H1 (cell line): ENCODE data around the gene CAMTA1. TPM values are rescaled to one million over a fixed set of nuclear protein-coding genes. Genes with fewer than 3 reads are reported as not detected.
A peak's percentile ranks its signal among the peaks of the same experiment; 100 is the strongest.

Experiments used
- CTCF ChIA-PET: fragments of 300-600 bp; sonication (Branson Sonifier 250); formaldehyde crosslinking; loops from one replicate; lab custom pipeline; 2021; ENCODE audit not compliant: partially characterized antibody; lab: Charles Lee
- POLR2A ChIA-PET: fragments of 300-600 bp; sonication (Branson Sonifier 250); formaldehyde crosslinking; loops from one replicate; lab custom pipeline; 2021; ENCODE audit warnings: inconsistent platforms; ENCODE audit not compliant: partially characterized antibody; lab: Charles Lee
- DNase-seq, 2 experiments: peaks; one replicate each; pipeline versions ENCODE4 v3.0.0 to v3.0.0-alpha.2; 2010 to 2022; ENCODE audit warnings: low spot score in 2 of 2, low read depth in 1 of 2, mixed read lengths in 1 of 2
- FAIRE-seq: peaks from 2 replicates; lab custom pipeline; 2011; peaks lifted over from hg19 to GRCh38; lab: Jason Lieb, UNC
- H2AFZ ChIP-seq: 2 replicates; pipeline ENCODE4 v1.8.1; 2012; ENCODE audit warnings: low read length, inconsistent platforms
- H2AK5ac ChIP-seq: 2 replicates; pipeline ENCODE4 v1.6.1; 2013; ENCODE audit warnings: low read depth, low read length
- H2BK120ac ChIP-seq: replicated peaks from 2 replicates; pipeline ENCODE3; 2013; ENCODE audit warnings: low read depth, low read length, inconsistent platforms
- H2BK12ac ChIP-seq: 2 replicates; pipeline ENCODE4 v1.6.1; 2013; ENCODE audit warnings: low read depth, low read length
- H2BK15ac ChIP-seq: 2 replicates; pipeline ENCODE4 v1.6.1; 2013; ENCODE audit warnings: low read length
- H2BK20ac ChIP-seq: 2 replicates; pipeline ENCODE4 v1.6.1; 2013; ENCODE audit warnings: low read length
- H2BK5ac ChIP-seq: 2 replicates; pipeline ENCODE4 v1.6.1; 2013; ENCODE audit warnings: low read depth, low read length
- H3K14ac ChIP-seq: 2 replicates; pipeline ENCODE4 v1.6.1; 2013; ENCODE audit warnings: inconsistent platforms; ENCODE audit not compliant: insufficient read length
- H3K18ac ChIP-seq: 2 replicates; pipeline ENCODE4 v1.6.1; 2013; ENCODE audit warnings: low read length; ENCODE audit errors: extremely low read depth
- H3K23ac ChIP-seq: 2 replicates; pipeline ENCODE4 v1.6.1; 2013; ENCODE audit warnings: inconsistent platforms; ENCODE audit not compliant: insufficient read length
- H3K23me2 ChIP-seq: 2 replicates; pipeline ENCODE4 v1.6.1; 2013; ENCODE audit warnings: low read depth, low read length
- H3K27ac ChIP-seq: 2 replicates; pipeline ENCODE4 v1.6.1; 2011; ENCODE audit warnings: low read depth, low read length, inconsistent platforms
- H3K27me3 ChIP-seq, 4 experiments: replicated peaks in 1 of 4; 1 replicate in 1 of 4; 2 replicates in 3 of 4; pipeline versions ENCODE4 v1.6.1 to v1.8.1; 2011 to 2013; ENCODE audit warnings: low read length in 3 of 4, mild to moderate bottlenecking in 3 of 4, inconsistent platforms in 2 of 4, mixed read lengths in 2 of 4, moderate library complexity in 1 of 4; ENCODE audit not compliant: control insufficient read depth in 3 of 4, insufficient read depth in 3 of 4; ENCODE audit errors: extremely low read depth in 1 of 4
- H3K36me3 ChIP-seq, 4 experiments: 2 replicates each; pipeline versions ENCODE4 v1.6.1 to v1.8.1; 2011 to 2013; ENCODE audit warnings: mild to moderate bottlenecking in 4 of 4, low read length in 3 of 4, moderate library complexity in 2 of 4, control low read depth in 1 of 4, inconsistent platforms in 1 of 4; ENCODE audit not compliant: insufficient read depth in 4 of 4, control insufficient read depth in 2 of 4
- H3K4ac ChIP-seq: replicated peaks from 2 replicates; pipeline ENCODE3; 2013; ENCODE audit warnings: low read length, low read depth, mixed read lengths, inconsistent platforms; ENCODE audit not compliant: insufficient read length
- H3K4me1 ChIP-seq, 4 experiments: replicated peaks in 1 of 4; 1 replicate in 1 of 4; 2 replicates in 3 of 4; pipeline versions ENCODE4 v1.6.1 to v1.8.1; 2011 to 2013; ENCODE audit warnings: low read length in 3 of 4, inconsistent platforms in 2 of 4, mixed read lengths in 1 of 4; ENCODE audit not compliant: insufficient read depth in 4 of 4, control insufficient read depth in 3 of 4
- H3K4me2 ChIP-seq, 2 experiments: 2 replicates each; pipeline versions ENCODE4 v1.6.1 to v1.8.1; 2011 to 2013; ENCODE audit warnings: low read depth in 2 of 2, low read length in 2 of 2, control low read depth in 1 of 2, inconsistent platforms in 1 of 2, mild to moderate bottlenecking in 1 of 2; ENCODE audit not compliant: insufficient read depth in 1 of 2
- H3K4me3 ChIP-seq, 4 experiments: fragments of 200-600, 300-600 bp in 1 of 4; sonication (generic), shearing (Covaris generic), sonication (Bioruptor Twin) in 1 of 4; 2 replicates each; pipeline versions ENCODE4 v1.5.1 to v1.8.1; 2011 to 2016; ENCODE audit warnings: low read length in 4 of 4, low read depth in 3 of 4, control low read depth in 2 of 4, inconsistent platforms in 2 of 4, mild to moderate bottlenecking in 2 of 4, mixed read lengths in 1 of 4, moderate library complexity in 1 of 4; ENCODE audit not compliant: insufficient read depth in 2 of 4; ENCODE audit errors: extremely low read depth in 1 of 4
- H3K56ac ChIP-seq: replicated peaks from 2 replicates; pipeline ENCODE3; 2013; ENCODE audit warnings: low read depth, mild to moderate bottlenecking, mixed read lengths, low read length, inconsistent platforms; ENCODE audit not compliant: insufficient read length
- H3K79me1 ChIP-seq: 2 replicates; pipeline ENCODE4 v1.6.1; 2013; ENCODE audit warnings: low read depth, low read length, control low read depth
- H3K79me2 ChIP-seq, 2 experiments: 2 replicates each; pipeline versions ENCODE4 v1.6.1 to v1.8.1; 2012 to 2013; ENCODE audit warnings: low read length in 2 of 2, mild to moderate bottlenecking in 2 of 2, inconsistent platforms in 1 of 2; ENCODE audit not compliant: insufficient read depth in 2 of 2, control insufficient read depth in 1 of 2
- H3K9ac ChIP-seq, 4 experiments: replicated peaks in 1 of 4; 1 replicate in 1 of 4; 2 replicates in 3 of 4; pipeline versions ENCODE4 v1.6.1 to v1.8.1; 2011 to 2013; ENCODE audit warnings: low read depth in 3 of 4, low read length in 3 of 4, control low read depth in 2 of 4, mild to moderate bottlenecking in 2 of 4, moderate library complexity in 2 of 4, inconsistent platforms in 1 of 4; ENCODE audit errors: extremely low read depth in 1 of 4
- H3K9me3 ChIP-seq, 2 experiments: 2 replicates each; pipeline versions ENCODE4 v1.6.1 to v1.8.1; 2012 to 2013; ENCODE audit warnings: mild to moderate bottlenecking in 2 of 2, moderate library complexity in 2 of 2, control low read depth in 1 of 2, inconsistent platforms in 1 of 2, low read depth in 1 of 2, low read length in 1 of 2, mixed read lengths in 1 of 2; ENCODE audit not compliant: insufficient read depth in 2 of 2
- H4K20me1 ChIP-seq, 2 experiments: replicated peaks in 1 of 2; 2 replicates each; pipeline versions ENCODE3 to v1.8.1; 2011 to 2013; ENCODE audit warnings: inconsistent platforms in 2 of 2, low read length in 2 of 2, mild to moderate bottlenecking in 1 of 2; ENCODE audit not compliant: insufficient read depth in 2 of 2, control insufficient read depth in 1 of 2
- H4K5ac ChIP-seq: 2 replicates; pipeline ENCODE4 v1.6.1; 2013; ENCODE audit warnings: low read length, low read depth, mixed read lengths, inconsistent platforms; ENCODE audit not compliant: insufficient read length
- H4K8ac ChIP-seq: 2 replicates; pipeline ENCODE4 v1.8.0; 2013; ENCODE audit warnings: mild to moderate bottlenecking, moderate library complexity, low read length, inconsistent platforms; ENCODE audit not compliant: insufficient read depth; ENCODE audit errors: extremely low read depth
- H4K91ac ChIP-seq: replicated peaks from 2 replicates; pipeline ENCODE3; 2013; ENCODE audit warnings: low read length, mixed read lengths, inconsistent platforms; ENCODE audit not compliant: insufficient read length
- NANOG ChIP-seq: IDR thresholded peaks from 2 replicates; pipeline ENCODE4 v1.6.1; 2011; ENCODE audit warnings: low read length, low read depth, mild to moderate bottlenecking, inconsistent platforms; ENCODE audit not compliant: insufficient read depth, poor library complexity, severe bottlenecking
- RFX5 ChIP-seq: IDR thresholded peaks from 2 replicates; pipeline ENCODE4 v1.6.1; 2011; ENCODE audit warnings: low read depth, low read length, improper control_type of control experiment, borderline replicate concordance
- WGBS, 2 experiments: shearing (Covaris generic) in 1 of 2; methylation state at CpG; one replicate each; pipeline versions ENCODE4 v1.1.6 to v1.1.7; 2013 to 2015; ENCODE audit warnings: low lambda C conversion rate in 2 of 2, mixed read lengths in 2 of 2, inconsistent platforms in 1 of 2, low coverage in 1 of 2, missing lambda C conversion rate in 1 of 2; ENCODE audit not compliant: insufficient replicate concordance in 2 of 2, insufficient coverage in 1 of 2, insufficient read length in 1 of 2; ENCODE audit errors: extremely low coverage in 1 of 2, missing lambda C conversion rate in 1 of 2; 5-methylcytosine and 5-hydroxymethylcytosine counted together
- polyA plus RNA-seq, 7 experiments: library from polyadenylated mRNA; depleted of rRNA in 3 of 7; stranded (reverse) in 5 of 7; unstranded in 2 of 7; fragments of >200 nt in 5 of 7; fragments of 200-250 nt in 2 of 7; gene quantifications; 1 replicate in 5 of 7; 2 replicates in 1 of 7; 4 replicates in 1 of 7; pipeline versions ENCODE4 v1.2.1 to v1.2.3, GENCODE V29; 2011 to 2013; ENCODE audit warnings: missing spikeins in 2 of 7, mixed read lengths in 2 of 7
- total RNA-seq: library from RNA; stranded (reverse); fragmentation: NEBNext Ultra II Directional; extraction: Animal tissue kit (Norgen Biotek cat#: 25700); gene quantifications from 2 replicates; pipeline ENCODE4 v1.2.1, GENCODE V29; 2021

The CAMTA1 gene
- total and polyA plus RNA-seq, 2 of the 8 experiments (the other 6 are each of a cell fraction or from before 2014, with no cell fraction given): 65.0 to 119 TPM

DNA sequence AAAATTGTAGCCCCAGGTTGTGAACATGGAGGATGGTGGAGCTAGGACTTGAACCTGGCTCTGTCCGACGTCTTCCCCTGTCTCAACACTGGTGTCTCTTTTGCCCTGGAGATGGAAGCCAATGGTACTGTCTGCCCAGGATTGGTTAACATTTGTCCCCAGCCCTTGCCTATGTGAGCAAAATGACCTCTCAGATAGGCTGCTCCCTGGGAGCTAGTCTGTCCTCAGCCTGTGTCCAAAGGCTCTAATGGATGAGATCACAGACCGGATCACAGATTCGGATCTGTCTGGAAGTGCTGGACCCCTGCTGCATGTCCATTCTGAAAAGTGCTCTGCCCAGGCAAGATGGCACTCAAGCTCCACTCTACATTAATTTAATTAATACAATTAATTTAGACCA, 591.4 kb downstream of the CAMTA1 start:
- Histone ChIP-seq H3K23ac (no peak overlapping the region), H3K9ac (no peak overlapping the region), H3K9me3 (no peaks in the 10 kb centered on the region), H3K4me1 (peaks cover 4 to 26% (median 12%) of the 10 kb centered on the region in 4 experiments; a peak in 6 of 7 replicates), H2BK12ac (no peak overlapping the region), H2AFZ (no peak overlapping the region), H4K8ac (no peak overlapping the region), H3K14ac (no peak overlapping the region), H4K20me1 (no peaks in the 10 kb centered on the region), H3K79me1 (no peaks in the 10 kb centered on the region), H3K18ac (no peak overlapping the region), H4K91ac (no peak overlapping the region), H2AK5ac (0 out of 2 replicates have a peak overlapping the region, but pooled peaks have one; percentile 70), H3K4ac (no peak overlapping the region), H3K27ac (no peak overlapping the region), H3K36me3 (no peaks in the 10 kb centered on the region), H2BK5ac (no peak overlapping the region), H2BK120ac (no peak overlapping the region), H3K23me2 (no peaks in the 10 kb centered on the region), H4K5ac (no peak overlapping the region), H2BK20ac (no peak overlapping the region), H3K79me2 (no peaks in the 10 kb centered on the region), H3K4me3 (no peak overlapping the region), H3K56ac (no peak overlapping the region), H2BK15ac (0 out of 2 replicates have a peak overlapping the region, but pooled peaks have one; percentile 1), H3K4me2 (no peak overlapping the region), H3K27me3 (no peaks in the 10 kb centered on the region)
- DNase-seq (no peak), FAIRE-seq (no peak)
- 88% methylated on average over 4 of the region's 4 CpGs; no CpG with 5 or more reads in 1 of the 2 experiments for WGBS, 2 experiments
- ChIA-PET POLR2A (no interaction called here), CTCF (interaction anchor here (1.7 kb wide), 1 partner anchor 10 kb away, joined by 5 read pairs; no protein-coding TSS in a partner anchor)
- TF ChIP-seq NANOG: no peak
- TF ChIP-seq RFX5: no peak
